Adipose tissue (tissue), 3 donors: Measurements from ENCODE around the gene KCNIP4. TPM values are rescaled to one million over a fixed set of nuclear protein-coding genes. Genes with fewer than 3 reads are reported as not detected.

Experiments used
- H3K27ac ChIP-seq: one replicate; pipeline ENCODE4 v1.5.1; 2013; ENCODE audit warnings: low read depth, low read length
- WGBS, 3 donors: extraction: QIAGEN DNeasy Blood & Tissue Kit; methylation state at CpG; one replicate each; pipeline ENCODE4 v1.1.7; 2013; 5-methylcytosine and 5-hydroxymethylcytosine counted together
- polyA plus RNA-seq, 3 donors: library from polyadenylated mRNA; stranded (reverse); fragments of 200-250 nt; gene quantifications; one replicate each; pipeline ENCODE4 v1.2.3, GENCODE V29; 2013
- donor health status: healthy with polysubstance abuse.
- donor health status: Bipolar disorder and iron deficiency.
- donor health status: healthy.

Gene KCNIP4
- polyA plus RNA-seq, 3 donors, result 0.08 to 0.34 TPM; not detected in 1

DNA sequence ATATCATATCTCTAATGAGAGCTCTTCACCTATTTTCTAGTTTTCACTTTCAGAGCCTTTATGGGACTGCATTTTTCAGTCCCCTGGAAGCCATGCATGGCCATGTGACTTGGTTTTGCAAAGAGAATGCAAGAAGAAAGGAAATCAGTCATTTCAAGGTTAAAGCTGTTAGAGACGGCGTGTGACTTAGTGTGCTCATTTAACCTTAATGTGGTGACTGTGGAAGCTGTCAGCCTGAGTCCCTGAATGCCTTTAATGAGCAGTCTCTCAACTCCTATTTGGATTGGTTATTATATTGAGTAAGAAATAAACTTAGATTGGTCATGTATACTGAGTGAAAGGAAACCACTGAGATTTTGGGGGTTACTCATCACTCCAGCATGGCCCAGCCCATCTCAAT lies 212.7 kb downstream of the KCNIP4 start:
- no peak overlapping the region for H3K27ac ChIP-seq
- 25 to 60% (median 47%) methylated on average over 2 of the region's 2 CpGs for WGBS, 3 donors

DNA sequence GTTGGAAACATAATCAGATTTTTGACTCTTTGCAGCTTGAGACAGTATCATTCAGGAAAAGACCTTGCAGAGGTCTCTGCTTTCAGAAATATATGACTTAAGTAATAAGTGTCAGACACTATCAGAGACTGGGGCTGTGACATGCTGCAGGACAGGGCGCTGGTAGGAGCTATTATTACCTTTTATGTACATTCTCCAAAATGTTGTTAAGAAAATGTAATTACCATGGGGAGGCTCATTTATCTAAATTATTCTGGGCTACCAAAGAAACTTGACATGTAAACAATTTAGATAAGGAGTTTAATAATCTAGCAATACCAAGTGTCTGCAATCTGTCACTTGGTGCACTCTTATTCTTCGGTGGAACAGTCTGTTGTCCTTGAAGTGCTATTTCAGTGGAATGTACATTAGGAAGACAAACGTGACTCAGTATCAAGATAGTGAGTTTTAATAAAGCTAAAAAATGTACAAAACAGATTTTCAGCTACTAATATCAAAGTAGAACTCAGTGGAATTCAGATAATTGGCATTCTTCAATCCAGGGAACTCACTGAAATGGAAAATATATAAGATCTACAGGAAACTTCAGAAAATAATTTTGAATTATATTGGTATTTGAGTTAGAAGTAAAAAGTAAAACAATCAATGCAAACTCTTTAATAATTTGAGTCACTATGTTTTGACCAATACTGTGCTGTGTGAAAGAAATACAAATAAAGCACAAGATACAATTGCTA lies 214.5 kb downstream of the KCNIP4 start:
- 17 to 43% (median 41%) methylated on average over 3 of the region's 3 CpGs for WGBS, 3 donors
- no peak overlapping the region for H3K27ac ChIP-seq

DNA sequence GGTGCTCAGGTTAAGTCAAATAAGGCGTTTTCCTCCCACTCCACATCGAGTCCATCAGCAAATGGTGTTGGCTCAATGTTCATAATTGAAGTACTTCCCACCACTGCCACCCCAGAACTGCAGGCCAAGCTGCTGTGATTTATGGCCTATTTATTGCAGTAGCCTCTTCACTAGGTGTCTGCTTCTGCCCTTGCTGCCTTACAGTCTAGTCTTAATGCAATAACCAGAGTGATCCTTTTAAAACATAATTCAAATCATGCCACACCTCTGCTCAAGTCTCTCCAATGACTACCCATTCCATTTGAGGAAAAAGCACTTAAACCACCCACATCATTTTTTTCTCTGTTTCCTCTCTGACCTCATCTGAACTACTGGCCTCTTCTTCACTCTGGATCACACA lies 220.3 kb downstream of the KCNIP4 start:
- no peak overlapping the region for H3K27ac ChIP-seq
- 41 to 64% (median 44%) methylated on average over 2 of the region's 2 CpGs for WGBS, 3 donors

DNA sequence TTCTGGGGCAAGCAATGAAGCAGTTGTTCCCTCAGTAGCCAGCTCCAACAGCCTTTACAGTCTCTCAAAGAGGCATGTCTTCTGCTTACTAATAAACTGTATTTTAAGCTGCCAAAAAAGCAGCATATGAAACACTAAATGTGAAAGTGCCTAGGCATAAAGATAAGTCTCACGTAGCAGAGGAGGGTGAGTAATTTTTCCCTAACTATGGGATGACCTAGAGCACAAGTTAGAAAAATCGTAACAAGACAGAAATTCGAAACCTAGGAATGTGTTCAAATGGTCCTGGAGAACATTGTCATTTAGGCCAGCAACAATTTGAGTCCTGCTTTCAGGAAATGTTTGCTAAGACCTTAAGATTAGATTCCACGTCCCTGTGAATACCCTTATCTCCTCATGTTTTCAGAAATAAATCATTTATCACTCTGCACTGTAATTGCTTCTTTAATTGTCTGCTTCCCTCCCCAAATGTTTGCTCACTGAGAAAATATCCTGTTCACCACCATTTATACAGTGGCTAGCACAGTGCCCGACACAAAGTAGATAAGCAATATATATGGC lies 222.2 kb downstream of the KCNIP4 start:
- no peak overlapping the region for H3K27ac ChIP-seq
- 18 to 45% (median 37%) methylated on average over 5 of the region's 5 CpGs for WGBS, 3 donors

DNA sequence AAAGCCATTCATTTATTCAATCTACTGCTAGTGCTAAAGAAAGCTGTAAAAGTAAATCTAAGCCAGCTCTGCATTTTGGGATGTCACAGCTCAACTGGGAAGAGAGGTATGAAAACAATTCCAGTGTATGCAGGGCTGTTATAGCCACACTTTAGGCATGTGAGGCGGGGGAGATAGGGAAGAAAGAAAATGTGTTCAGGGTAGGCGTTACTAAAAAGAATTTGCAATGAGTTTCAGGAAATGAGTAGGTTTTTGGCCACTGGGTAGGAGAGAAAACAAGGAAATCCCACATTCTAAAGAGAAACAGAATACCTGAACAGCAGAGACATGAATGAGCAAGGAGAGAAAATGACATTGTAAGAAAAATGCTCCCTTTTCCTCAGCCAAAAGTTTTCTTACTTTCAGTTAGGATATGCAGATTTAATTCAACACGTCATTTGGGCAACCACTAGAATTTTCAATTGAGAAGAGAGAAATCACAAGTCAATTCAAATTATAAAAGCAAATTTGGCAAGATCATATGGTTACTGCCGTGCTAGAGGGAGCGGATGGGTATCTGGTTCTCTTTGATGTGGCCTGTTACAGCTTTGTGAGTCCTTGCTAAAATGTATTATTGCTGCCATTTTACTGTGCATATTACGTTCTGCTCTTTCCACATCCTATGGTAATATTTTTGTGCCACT lies 226.3 kb downstream of the KCNIP4 start:
- 74 to 78% (median 77%) methylated on average over 6 of the region's 6 CpGs for WGBS, 3 donors

DNA sequence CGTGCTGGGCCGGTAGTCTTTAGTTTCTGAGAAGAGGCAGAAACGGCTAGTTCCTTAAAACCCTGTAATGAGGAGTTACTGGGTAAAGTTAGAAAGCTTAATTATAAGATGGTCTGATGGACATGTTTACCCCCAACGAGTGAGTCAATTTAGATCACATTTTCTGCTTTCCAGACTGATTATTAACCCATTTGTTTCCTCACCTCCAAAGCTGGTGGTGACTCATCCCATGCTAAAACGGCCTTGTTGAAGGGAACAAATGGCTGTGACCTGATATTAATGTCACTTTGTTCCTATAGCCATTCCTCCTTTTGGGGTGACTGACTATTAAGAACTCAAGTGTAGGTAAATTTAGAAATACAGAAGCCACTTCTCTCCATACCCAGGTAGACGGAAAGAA lies 232.0 kb downstream of the KCNIP4 start:
- 57 to 72% (median 68%) methylated on average over 6 of the region's 6 CpGs for WGBS, 3 donors
- no peak overlapping the region for H3K27ac ChIP-seq

More for the DNA sequence above, 226.3 kb downstream of the KCNIP4 start:
- no peak overlapping the region for H3K27ac ChIP-seq

DNA sequence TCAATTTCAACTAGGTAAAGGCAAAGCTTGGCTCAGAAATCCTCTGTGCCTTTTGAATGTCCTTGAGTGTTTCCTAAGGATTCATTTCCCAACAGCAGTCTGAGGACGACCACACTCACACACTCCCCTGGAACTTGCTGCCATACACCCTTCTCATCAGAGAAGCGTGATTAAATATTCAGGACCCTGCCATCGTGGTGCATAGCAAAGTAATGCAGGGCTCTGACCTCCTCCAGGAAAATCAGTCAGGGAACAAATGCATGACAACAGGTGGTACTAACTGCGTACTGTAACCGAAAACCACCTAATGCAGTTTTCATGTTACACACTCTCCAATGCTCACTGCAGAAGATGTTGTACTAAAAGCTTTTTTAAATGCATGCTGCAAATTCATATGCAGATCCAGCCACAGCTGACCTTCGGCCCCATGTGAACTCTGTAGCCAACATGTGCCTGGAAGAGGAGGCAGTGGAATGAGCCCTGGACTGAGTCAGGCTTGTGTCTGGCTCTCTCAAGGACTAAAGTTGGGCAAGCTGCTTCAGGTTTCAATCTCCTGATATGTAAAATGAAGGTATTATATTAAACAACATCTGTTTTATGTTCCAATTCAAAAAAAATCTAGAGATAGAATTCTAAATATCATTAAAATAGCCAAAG lies 238.3 kb downstream of the KCNIP4 start:
- 47 to 63% (median 60%) methylated on average over 6 of the region's 6 CpGs for WGBS, 3 donors
- H3K27ac ChIP-seq, result no peak overlapping the region

DNA sequence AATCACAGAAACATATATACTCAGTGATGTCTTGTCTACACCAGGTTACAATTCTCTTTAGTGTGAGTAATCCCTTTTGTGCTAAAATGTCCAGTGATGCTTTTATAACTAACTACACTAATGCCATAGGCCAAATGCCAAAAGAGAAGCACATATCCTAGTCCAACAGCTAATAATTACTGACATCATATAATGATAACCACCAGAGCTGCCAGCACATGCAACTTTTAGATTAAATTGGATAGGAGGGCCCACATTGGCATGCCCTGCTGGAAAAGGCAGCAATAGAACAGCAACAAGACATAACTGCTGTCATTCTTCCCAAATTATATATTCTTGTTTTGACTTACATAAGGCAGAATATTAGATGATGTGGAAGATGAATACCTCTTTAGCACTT lies 238.8 kb downstream of the KCNIP4 start:
- H3K27ac ChIP-seq, result no peak overlapping the region

DNA sequence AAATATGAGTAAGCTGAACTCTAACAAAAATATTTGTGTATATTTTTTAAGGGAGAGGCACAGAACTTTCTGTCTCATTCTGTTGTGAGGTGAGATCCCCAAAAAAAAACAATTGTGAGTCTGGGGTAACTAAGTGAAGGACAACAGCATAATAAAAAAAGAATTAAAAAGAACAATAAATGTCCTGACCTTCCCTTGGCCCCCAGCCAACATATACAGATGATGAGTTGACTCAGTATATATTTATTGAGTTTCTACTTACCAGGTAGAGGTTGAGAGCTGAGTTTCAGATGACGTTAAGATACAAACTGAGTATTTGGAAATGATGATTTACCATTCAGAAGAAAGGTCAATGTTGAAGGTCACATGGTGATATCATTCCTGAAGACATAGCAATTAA lies 239.5 kb downstream of the KCNIP4 start:
- 45 to 83% (median 80%) methylated on average over 1 of the region's 1 CpG for WGBS, 3 donors
- no peak overlapping the region for H3K27ac ChIP-seq

DNA sequence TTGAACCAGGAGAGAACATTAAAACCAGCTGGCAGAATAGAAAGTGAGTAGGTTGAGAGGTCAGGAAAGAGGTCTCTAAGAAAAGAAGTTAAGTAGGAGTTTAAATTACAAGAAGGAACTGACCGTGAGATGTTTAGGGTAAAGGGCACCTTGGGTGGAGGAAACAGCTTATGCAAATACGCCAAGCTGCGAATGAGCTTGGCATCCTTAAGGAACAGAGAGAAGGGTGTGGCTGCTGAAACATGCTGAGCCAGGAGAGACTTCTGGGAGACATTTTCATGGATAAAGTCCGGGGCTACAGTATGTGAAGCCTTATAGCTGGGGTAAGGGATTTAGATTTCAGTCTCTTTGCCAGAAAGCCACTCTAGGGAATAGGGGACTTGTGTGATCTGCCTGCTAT lies 249.1 kb downstream of the KCNIP4 start:
- WGBS, 3 donors, result 37 to 42% (median 41%) methylated on average over 4 of the region's 4 CpGs
- H3K27ac ChIP-seq, result no peak overlapping the region

DNA sequence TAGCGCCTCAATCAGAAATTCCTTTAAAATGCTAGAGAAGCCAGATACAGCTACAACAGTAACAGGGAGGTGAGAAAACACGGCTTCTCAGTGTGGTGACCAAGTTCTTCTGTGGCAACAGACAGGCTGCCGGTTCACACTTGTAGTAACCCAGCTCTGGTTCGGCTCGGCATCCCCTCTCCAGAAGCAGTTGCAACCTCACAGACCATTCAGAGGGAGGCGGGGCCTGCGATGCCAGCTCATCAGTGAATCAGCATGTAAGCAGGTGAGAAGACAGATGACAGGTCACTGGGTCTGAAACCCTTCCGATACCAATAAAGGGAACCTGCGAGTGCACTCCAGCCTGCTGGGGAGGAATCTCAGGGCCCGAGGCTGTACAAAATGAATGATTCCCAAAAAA lies 251.0 kb downstream of the KCNIP4 start:
- 8 to 22% (median 21%) methylated on average over 10 of the region's 10 CpGs for WGBS, 3 donors
- no peak overlapping the region for H3K27ac ChIP-seq

DNA sequence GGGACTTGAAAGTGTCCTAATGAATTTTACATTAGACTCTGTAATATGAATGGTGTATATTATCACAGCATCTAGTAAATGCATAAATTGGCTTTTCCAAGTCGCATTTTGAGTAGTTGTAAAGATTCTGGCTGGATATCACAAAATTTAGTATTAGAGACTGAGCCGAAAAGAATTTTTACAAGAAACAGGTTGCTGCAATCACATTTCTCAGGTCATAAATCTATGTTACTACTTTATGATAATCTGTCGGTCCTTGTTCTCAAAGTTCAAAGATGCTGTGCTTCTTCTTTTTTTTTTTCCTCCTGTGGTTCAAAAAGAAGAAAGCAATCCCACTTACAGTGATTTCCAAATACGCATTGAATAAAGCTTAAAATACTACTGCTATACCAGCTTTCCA lies 253.4 kb downstream of the KCNIP4 start:
- H3K27ac ChIP-seq, result no peak overlapping the region
- 26 to 49% (median 28%) methylated on average over 4 of the region's 4 CpGs for WGBS, 3 donors

DNA sequence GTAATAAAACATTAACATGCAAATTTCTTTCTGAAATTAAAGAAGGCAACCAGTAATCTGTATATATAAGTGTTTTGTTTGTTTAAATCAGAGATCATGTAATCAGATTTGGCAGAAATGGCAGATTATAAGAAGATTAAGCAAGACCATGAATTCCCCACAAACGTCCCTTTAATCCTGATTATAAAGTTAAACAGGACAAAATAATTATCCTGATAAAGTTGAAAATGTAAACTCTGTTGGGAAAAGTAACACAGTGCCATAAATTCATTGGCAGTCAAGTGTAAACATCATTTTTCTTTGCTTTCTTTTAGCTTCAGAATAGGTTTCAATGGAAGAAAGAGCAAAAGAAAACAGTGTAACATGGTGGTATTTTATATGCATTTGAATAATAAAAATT lies 256.3 kb downstream of the KCNIP4 start:
- H3K27ac ChIP-seq, result no peak overlapping the region
- 9 to 30% (median 18%) methylated on average over 1 of the region's 1 CpG for WGBS, 3 donors

DNA sequence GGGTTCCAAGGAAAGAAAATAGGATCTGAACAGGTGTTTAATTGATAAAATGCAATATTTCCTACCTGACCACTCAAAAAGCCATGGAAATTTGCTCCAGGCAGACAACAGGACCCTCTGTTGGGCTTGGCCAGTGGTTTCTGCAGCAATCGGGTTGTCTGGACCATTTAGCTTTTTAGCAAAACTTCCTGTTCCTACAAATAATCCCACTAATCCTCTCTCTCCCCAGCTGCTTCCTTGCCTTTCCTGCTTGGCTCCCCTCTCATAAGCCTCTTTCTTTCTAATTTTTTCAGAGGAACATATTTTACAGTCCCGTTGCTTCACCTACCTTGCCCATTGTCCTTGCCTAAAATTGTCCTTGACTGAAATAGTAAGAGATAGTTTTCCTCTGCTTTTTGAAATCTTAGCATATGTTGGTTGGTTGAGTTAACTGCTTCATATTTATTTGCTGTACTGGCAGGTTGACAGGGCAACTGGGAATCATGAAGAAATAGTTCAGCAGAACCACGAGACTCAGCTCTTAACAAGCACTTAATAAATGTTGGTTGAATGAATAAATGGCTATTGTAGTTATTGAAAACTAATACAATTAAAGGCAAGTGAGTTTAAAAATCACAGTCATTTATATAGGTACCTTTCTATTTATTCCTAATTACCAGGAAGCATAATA lies 259.8 kb downstream of the KCNIP4 start:
- no peak overlapping the region for H3K27ac ChIP-seq
- 34 to 53% (median 40%) methylated on average over 3 of the region's 3 CpGs for WGBS, 3 donors

DNA sequence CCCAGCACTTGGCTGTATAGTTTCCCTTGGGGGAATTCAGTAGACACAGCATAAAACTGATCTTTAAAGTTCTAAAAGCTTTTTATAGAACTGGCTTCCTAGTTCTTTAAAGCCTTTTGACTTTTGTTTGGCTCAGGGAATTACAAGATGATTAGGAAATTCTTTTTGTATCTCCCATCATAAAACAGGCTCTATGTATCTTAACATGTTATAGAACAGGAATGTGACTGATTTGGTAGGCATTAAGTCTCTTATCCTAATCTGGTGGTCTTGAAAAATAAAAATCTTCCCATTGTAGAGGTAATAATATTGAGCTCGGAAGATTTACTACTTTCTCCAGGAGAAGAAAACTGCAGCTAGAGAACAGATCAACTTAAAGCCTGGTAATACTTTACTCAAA lies 262.7 kb downstream of the KCNIP4 start:
- H3K27ac ChIP-seq, result no peak overlapping the region
- 85 to 94% (median 89%) methylated on average over 1 of the region's 1 CpG for WGBS, 3 donors

DNA sequence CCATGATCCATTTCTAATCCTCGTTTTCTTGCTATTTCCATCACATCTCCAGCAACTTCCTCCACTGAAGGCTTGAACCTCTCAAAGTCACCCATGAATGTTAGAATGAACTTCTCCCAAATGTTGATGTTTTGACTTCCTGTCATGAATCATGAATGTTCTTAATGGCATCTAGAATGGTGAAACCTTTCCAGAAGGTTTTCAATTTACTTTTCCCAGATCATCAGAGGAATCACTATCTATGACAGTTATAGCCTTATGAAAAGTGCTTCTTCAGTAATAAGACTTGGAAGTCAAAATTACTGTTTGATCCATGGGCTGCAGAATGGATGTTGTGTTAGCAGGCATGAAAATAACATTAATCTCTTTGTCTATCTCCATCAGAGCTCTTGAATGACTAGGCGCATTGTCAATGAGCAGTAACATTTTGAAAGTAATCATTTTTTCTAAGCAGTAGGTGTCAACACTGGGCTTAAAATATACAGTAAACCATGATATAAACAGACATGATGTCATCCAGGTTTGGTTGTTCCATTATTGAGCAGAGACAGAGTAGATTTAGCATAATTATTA lies 268.2 kb downstream of the KCNIP4 start:
- no peak overlapping the region for H3K27ac ChIP-seq
- WGBS, 3 donors, result 67 to 78% (median 72%) methylated on average over 2 of the region's 2 CpGs

DNA sequence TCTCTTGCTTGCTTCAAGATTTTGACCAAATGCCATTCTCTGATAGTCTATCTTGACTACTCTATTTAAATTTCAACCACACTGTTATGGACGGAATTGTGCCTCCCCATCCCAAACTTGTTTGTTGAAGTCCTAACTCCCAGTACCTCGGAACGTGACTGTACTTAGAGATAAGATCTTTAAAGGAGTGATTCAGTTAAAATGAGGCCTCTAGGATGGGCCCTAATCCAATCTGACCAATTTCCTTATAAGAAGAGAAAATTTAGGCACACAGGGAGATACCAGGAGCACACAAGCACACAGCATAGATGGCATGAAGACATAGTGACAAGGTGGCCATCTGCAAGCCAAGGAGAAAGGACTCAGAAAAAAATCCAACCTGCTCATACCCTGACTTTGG lies 269.9 kb downstream of the KCNIP4 start:
- H3K27ac ChIP-seq, result no peak overlapping the region
- 41 to 59% (median 59%) methylated on average over 3 of the region's 3 CpGs for WGBS, 3 donors

DNA sequence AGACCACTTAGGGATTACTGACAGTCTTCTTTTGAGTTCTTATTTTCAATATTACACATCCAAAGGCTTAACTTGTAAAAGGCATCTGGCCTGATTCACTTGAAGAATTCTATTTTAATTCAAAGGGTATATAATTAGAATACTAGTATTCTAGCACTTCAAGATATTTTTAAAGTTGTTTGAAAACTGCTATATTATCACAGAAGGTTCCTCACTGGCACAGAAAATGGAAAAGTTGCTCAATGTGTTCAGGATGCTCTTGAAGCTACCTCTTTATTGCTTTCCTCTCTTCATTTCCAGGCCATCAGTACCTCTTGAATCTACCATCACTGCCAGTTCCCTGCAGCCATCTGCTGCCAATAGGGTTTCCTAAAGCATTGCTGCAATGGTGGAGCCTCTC lies 271.4 kb downstream of the KCNIP4 start:
- H3K27ac ChIP-seq, result no peak overlapping the region

DNA sequence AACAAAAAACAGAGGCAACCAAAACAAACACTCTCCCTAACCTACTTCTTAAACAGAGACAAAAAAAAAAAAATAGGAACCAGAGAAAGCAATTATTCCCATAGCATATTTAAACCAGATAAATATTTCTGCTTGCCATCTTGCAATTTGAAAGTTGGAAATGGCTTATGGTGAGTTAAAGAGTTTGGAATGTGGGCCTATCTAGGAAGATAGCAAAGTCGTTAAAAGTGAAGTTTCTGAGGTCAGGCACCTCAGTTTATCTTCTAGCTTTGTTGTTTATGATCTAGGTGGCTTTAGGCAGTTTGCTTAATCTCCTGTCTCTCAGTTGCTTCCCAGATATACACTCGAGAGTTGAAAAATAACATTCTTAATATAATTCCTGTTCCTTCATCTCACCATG lies 284.2 kb downstream of the KCNIP4 start:
- no peak overlapping the region for H3K27ac ChIP-seq
- WGBS, 3 donors, result 16 to 36% (median 32%) methylated on average over 2 of the region's 2 CpGs
